H9 (cell line): Measurements from ENCODE around the gene GCK. TPM values are rescaled to one million over a fixed set of nuclear protein-coding genes. Genes with fewer than 3 reads are reported as not detected.

Experiments used
- DNase-seq: peaks from one replicate; pipeline ENCODE4 v3.0.0-alpha.2; 2017
- H2AFZ ChIP-seq: one replicate; pipeline ENCODE4 v1.6.1; 2013; ENCODE audit warnings: mild to moderate bottlenecking, low read length, control low read depth, moderate library complexity
- H2AK5ac ChIP-seq: 2 replicates; pipeline ENCODE4 v1.6.1; 2013; ENCODE audit warnings: low read length, control low read depth, mixed read lengths; ENCODE audit not compliant: insufficient read length
- H2BK120ac ChIP-seq: one replicate; pipeline ENCODE4 v1.6.1; 2013; ENCODE audit warnings: low read depth, mild to moderate bottlenecking, low read length, control low read depth, inconsistent platforms; ENCODE audit not compliant: poor library complexity, severe bottlenecking
- H2BK12ac ChIP-seq: 2 replicates; pipeline ENCODE4 v1.6.1; 2013; ENCODE audit warnings: low read length, control low read depth, mixed read lengths, low read depth; ENCODE audit not compliant: insufficient read length
- H2BK15ac ChIP-seq: 2 replicates; pipeline ENCODE4 v1.6.1; 2013; ENCODE audit warnings: low read depth, low read length, control low read depth
- H2BK20ac ChIP-seq: one replicate; pipeline ENCODE4 v1.6.1; 2013; ENCODE audit warnings: low read depth, mild to moderate bottlenecking, low read length, control low read depth, inconsistent platforms; ENCODE audit not compliant: poor library complexity, severe bottlenecking
- H2BK5ac ChIP-seq: 2 replicates; pipeline ENCODE4 v1.6.1; 2013; ENCODE audit warnings: low read length, control low read depth, mixed read lengths; ENCODE audit not compliant: insufficient read length
- H3K14ac ChIP-seq: 2 replicates; pipeline ENCODE4 v1.6.1; 2013; ENCODE audit warnings: low read length, control low read depth; ENCODE audit not compliant: insufficient read depth
- H3K18ac ChIP-seq: 2 replicates; pipeline ENCODE4 v1.6.1; 2013; ENCODE audit warnings: low read depth, mild to moderate bottlenecking, mixed read lengths, low read length, control low read depth; ENCODE audit not compliant: insufficient read length
- H3K23ac ChIP-seq: 2 replicates; pipeline ENCODE4 v1.6.1; 2013; ENCODE audit warnings: low read length, control low read depth, mixed read lengths, low read depth; ENCODE audit not compliant: insufficient read length
- H3K23me2 ChIP-seq: 2 replicates; pipeline ENCODE4 v1.6.1; 2013; ENCODE audit warnings: low read depth, mild to moderate bottlenecking, mixed read lengths, low read length, control low read depth; ENCODE audit not compliant: insufficient read length, poor library complexity, severe bottlenecking
- H3K27ac ChIP-seq: 2 replicates; pipeline ENCODE4 v1.5.1; 2013; ENCODE audit warnings: low read length, control low read depth, mixed read lengths, low read depth; ENCODE audit not compliant: insufficient read length
- H3K27me3 ChIP-seq: 2 replicates; pipeline ENCODE4 v1.6.1; 2013; ENCODE audit warnings: low read length, control low read depth, inconsistent platforms; ENCODE audit not compliant: insufficient read depth
- H3K4ac ChIP-seq: 2 replicates; pipeline ENCODE4 v1.6.1; 2013; ENCODE audit warnings: low read depth, mild to moderate bottlenecking, control low read depth, inconsistent platforms, low read length, moderate library complexity
- H3K4me1 ChIP-seq: 2 replicates; pipeline ENCODE4 v1.6.1; 2013; ENCODE audit warnings: low read length, control low read depth, inconsistent platforms; ENCODE audit not compliant: insufficient read depth
- H3K4me2 ChIP-seq: 2 replicates; pipeline ENCODE4 v1.6.1; 2013; ENCODE audit warnings: low read length, control low read depth, mixed read lengths; ENCODE audit not compliant: insufficient read length, insufficient read depth
- H3K56ac ChIP-seq: 2 replicates; pipeline ENCODE4 v1.6.1; 2013; ENCODE audit warnings: low read depth, mild to moderate bottlenecking, mixed read lengths, low read length, control low read depth; ENCODE audit not compliant: insufficient read length
- H3K79me1 ChIP-seq: 2 replicates; pipeline ENCODE4 v1.6.1; 2013; ENCODE audit warnings: low read depth, mild to moderate bottlenecking, moderate library complexity, low read length, control low read depth, inconsistent platforms; ENCODE audit not compliant: insufficient read depth, poor library complexity, severe bottlenecking
- H3K79me2 ChIP-seq: 2 replicates; pipeline ENCODE4 v1.6.1; 2013; ENCODE audit warnings: low read length, control low read depth, inconsistent platforms; ENCODE audit not compliant: insufficient read depth
- H3K9ac ChIP-seq: 2 replicates; pipeline ENCODE4 v1.6.1; 2013; ENCODE audit warnings: low read length, control low read depth, mixed read lengths; ENCODE audit not compliant: insufficient read length; ENCODE audit errors: extremely low read depth
- H3K9me3 ChIP-seq: one replicate; pipeline ENCODE4 v1.6.1; 2013; ENCODE audit warnings: low read depth, low read length, inconsistent platforms; ENCODE audit not compliant: control insufficient read depth
- H3T11ph ChIP-seq: one replicate; pipeline ENCODE4 v1.6.1; 2013; ENCODE audit warnings: mild to moderate bottlenecking, low read length, control low read depth, inconsistent platforms
- H4K20me1 ChIP-seq: one replicate; pipeline ENCODE4 v1.6.1; 2013; ENCODE audit not compliant: control insufficient read depth, insufficient read length, insufficient read depth
- H4K5ac ChIP-seq: 2 replicates; pipeline ENCODE4 v1.6.1; 2013; ENCODE audit warnings: low read depth, mild to moderate bottlenecking, mixed read lengths, low read length, control low read depth; ENCODE audit not compliant: insufficient read length
- H4K8ac ChIP-seq: replicated peaks from 2 replicates; pipeline ENCODE4 v1.6.1; 2013; ENCODE audit warnings: low read length, control low read depth, mixed read lengths, low read depth; ENCODE audit not compliant: insufficient read length
- H4K91ac ChIP-seq: 2 replicates; pipeline ENCODE4 v1.6.1; 2013; ENCODE audit warnings: low read depth, mild to moderate bottlenecking, moderate library complexity, mixed read lengths, low read length, control low read depth; ENCODE audit not compliant: insufficient read length
- H3K27ac Mint-ChIP-seq, 3 experiments: 2 replicates in 2 of 3; 3 replicates in 1 of 3; pipeline ENCODE4 v1.8.0; 2020 to 2021; ENCODE audit warnings: mixed read lengths in 3 of 3, mild to moderate bottlenecking in 1 of 3, moderate library complexity in 1 of 3
- H3K27me3 Mint-ChIP-seq: 2 replicates; pipeline ENCODE4 v1.8.0; 2021; ENCODE audit warnings: low read depth, mild to moderate bottlenecking, moderate library complexity, mixed read lengths
- H3K36me3 Mint-ChIP-seq, 3 experiments: 2 replicates in 2 of 3; 3 replicates in 1 of 3; pipeline ENCODE4 v1.8.0; 2020 to 2021; ENCODE audit warnings: low read depth in 3 of 3, mixed read lengths in 3 of 3; ENCODE audit not compliant: insufficient read depth in 1 of 3
- H3K4me1 Mint-ChIP-seq, 2 experiments: 2 replicates each; pipeline ENCODE4 v1.8.0; 2020; ENCODE audit warnings: mixed read lengths in 2 of 2
- H3K4me3 Mint-ChIP-seq, 2 experiments: 2 replicates in 1 of 2; 3 replicates in 1 of 2; pipeline ENCODE4 v1.8.0; 2020 to 2021; ENCODE audit warnings: mild to moderate bottlenecking in 2 of 2, mixed read lengths in 2 of 2, moderate library complexity in 1 of 2
- H3K9me3 Mint-ChIP-seq, 2 experiments: 2 replicates in 1 of 2; 3 replicates in 1 of 2; pipeline ENCODE4 v1.8.0; 2020; ENCODE audit warnings: mild to moderate bottlenecking in 2 of 2, mixed read lengths in 2 of 2, moderate library complexity in 1 of 2
- WGBS: extraction: QIAGEN DNeasy Blood & Tissue Kit; methylation state at CpG from one replicate; pipeline ENCODE4 v1.1.7; 2013; ENCODE audit warnings: missing lambda C conversion rate, low lambda C conversion rate, mixed read lengths; ENCODE audit not compliant: insufficient read length; ENCODE audit errors: extremely low coverage; 5-methylcytosine and 5-hydroxymethylcytosine counted together
- total RNA-seq: library from RNA; stranded (reverse); gene quantifications from 2 replicates; pipeline ENCODE4 v1.2.1, GENCODE V29; 2021
- TF ChIP-seq, protein P1 (sequence below): fragments of 200-600 bp; sonication (generic); conservative IDR thresholded peaks from 3 replicates; pipeline ENCODE4 v1.8.0; 2021; ENCODE audit warnings: antibody characterized with exemption, mild to moderate bottlenecking

GCK gene
- total RNA-seq, 1 experiment from 2014 or later, result 0.98 TPM

DNA sequence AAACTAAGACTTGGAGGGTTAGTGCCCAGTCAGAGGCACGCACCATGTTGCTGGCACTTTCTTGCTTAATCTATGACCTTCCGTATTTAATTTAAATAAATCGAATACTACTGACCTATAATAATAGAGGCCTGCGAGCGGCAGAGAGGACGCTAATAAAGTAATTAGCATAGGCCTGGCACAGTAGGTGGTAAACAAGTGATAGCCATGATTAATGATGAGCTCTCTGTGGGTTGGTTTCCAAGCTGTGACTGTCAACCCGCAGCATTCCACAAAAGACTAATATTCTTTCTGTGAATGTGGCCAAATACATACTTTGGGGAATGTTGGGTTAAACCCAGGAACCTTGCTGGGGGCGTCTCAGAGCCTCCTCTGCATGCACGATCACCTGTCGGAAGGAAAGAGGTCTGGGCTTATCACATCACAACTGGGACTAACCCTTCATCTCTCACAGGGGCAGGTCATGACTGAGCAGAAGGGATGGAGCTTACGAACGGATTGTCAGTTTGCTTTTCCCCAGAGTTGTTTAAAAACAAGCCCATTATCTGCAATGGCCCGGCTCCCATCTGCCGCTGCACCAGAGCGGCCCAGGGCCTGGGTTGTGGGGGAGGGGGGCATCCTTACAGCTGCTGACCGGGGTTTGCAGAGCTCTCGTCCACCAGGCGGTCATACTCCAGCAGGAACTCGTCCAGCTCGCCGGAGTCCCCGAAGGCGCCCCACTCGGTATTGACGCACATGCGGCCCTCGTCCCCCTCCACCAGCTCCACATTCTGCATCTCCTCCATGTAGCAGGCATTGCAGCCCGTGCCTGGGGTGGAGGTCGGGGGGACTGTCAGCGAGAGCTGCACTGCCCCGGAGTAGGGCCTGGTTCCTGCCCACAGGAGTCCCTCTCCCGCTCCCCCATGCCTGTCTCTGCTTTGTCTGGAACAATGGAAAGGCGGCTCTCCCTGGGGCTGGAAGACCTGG lies 41.9 kb downstream of the GCK start:
- no peaks in the 10 kb centered on the region for H4K20me1 ChIP-seq
- H3K79me1 ChIP-seq, result no peaks in the 10 kb centered on the region
- H2AK5ac ChIP-seq, result no peak overlapping the region
- H3K27ac ChIP-seq, result no peak overlapping the region
- Mint-ChIP-seq H3K9me3 (no peaks in the 10 kb centered on the region), H3K36me3 (no peaks in the 10 kb centered on the region), H3K27me3 (peaks cover 52% of the 10 kb centered on the region), H3K27ac (no peak overlapping the region), H3K4me3 (no peak overlapping the region), H3K4me1 (peaks cover 14 to 27% of the 10 kb centered on the region in 2 experiments)
- no peak overlapping the region for H2BK20ac ChIP-seq
- no peak overlapping the region for H3T11ph ChIP-seq
- peaks cover 8% of the 10 kb centered on the region; the same call in 1 of the 2 replicates for H3K27me3 ChIP-seq
- H3K23me2 ChIP-seq, result peaks cover 9% of the 10 kb centered on the region
- DNase-seq, result peak; percentile 40
- no peak overlapping the region for H2BK5ac ChIP-seq
- no peak overlapping the region for H3K23ac ChIP-seq
- no peak overlapping the region for H3K9ac ChIP-seq
- H3K56ac ChIP-seq, result no peak overlapping the region
- H2AFZ ChIP-seq, result no peak overlapping the region
- no peak overlapping the region for H2BK15ac ChIP-seq
- no peak overlapping the region; the same call in 1 of the 2 replicates for H3K14ac ChIP-seq
- no peaks in the 10 kb centered on the region for H3K9me3 ChIP-seq
- no peak overlapping the region for H3K4me2 ChIP-seq
- TF ChIP-seq, protein P1, sequence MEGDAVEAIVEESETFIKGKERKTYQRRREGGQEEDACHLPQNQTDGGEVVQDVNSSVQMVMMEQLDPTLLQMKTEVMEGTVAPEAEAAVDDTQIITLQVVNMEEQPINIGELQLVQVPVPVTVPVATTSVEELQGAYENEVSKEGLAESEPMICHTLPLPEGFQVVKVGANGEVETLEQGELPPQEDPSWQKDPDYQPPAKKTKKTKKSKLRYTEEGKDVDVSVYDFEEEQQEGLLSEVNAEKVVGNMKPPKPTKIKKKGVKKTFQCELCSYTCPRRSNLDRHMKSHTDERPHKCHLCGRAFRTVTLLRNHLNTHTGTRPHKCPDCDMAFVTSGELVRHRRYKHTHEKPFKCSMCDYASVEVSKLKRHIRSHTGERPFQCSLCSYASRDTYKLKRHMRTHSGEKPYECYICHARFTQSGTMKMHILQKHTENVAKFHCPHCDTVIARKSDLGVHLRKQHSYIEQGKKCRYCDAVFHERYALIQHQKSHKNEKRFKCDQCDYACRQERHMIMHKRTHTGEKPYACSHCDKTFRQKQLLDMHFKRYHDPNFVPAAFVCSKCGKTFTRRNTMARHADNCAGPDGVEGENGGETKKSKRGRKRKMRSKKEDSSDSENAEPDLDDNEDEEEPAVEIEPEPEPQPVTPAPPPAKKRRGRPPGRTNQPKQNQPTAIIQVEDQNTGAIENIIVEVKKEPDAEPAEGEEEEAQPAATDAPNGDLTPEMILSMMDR, result no peak
- no peaks in the 10 kb centered on the region for H3K4me1 ChIP-seq
- H4K5ac ChIP-seq, result no peak overlapping the region
- no peaks in the 10 kb centered on the region for H3K79me2 ChIP-seq
- H4K8ac ChIP-seq, result no peak overlapping the region
- no CpG with 5 or more reads among the region's 33 CpGs for WGBS
- H4K91ac ChIP-seq, result no peak overlapping the region
- no peak overlapping the region for H2BK12ac ChIP-seq
- H3K4ac ChIP-seq, result no peak overlapping the region
- H2BK120ac ChIP-seq, result no peak overlapping the region
- H3K18ac ChIP-seq, result no peak overlapping the region
